Tibial nerve (tissue), 4 donors: ENCODE results near the gene FOXF2. TPM values are rescaled to one million over a fixed set of nuclear protein-coding genes. Genes with fewer than 3 reads are reported as not detected.

Experiments
- DNase-seq, 2 donors: peaks; one replicate each; pipeline ENCODE4 v3.0.0-alpha.2; 2019; ENCODE audit warnings: low spot score in 2 of 2
- H3K27ac ChIP-seq, 4 donors: fragments of 200-600 bp; sonication (generic) in 3 of 4; one replicate each; pipeline ENCODE4 v1.5.1; 2017 to 2019; ENCODE audit warnings: mild to moderate bottlenecking in 1 of 4
- H3K27me3 ChIP-seq, 2 donors: fragments of 200-600 bp; sonication (generic) in 1 of 2; one replicate each; pipeline versions ENCODE4 v1.5.1 to v1.6.0; 2017 to 2019
- H3K36me3 ChIP-seq, 3 donors: fragments of 200-600 bp; sonication (generic); one replicate each; pipeline ENCODE4 v1.5.1; 2018 to 2019
- H3K4me1 ChIP-seq, 4 donors: fragments of 200-600 bp; sonication (generic) in 3 of 4; one replicate each; pipeline ENCODE4 v1.5.1; 2017 to 2019
- H3K4me3 ChIP-seq, 4 donors: fragments of 200-600 bp; sonication (generic) in 3 of 4; one replicate each; pipeline ENCODE4 v1.5.1; 2017 to 2019; ENCODE audit warnings: mild to moderate bottlenecking in 1 of 4, moderate library complexity in 1 of 4
- H3K9me3 ChIP-seq, 4 donors: fragments of 200-600 bp; sonication (generic) in 3 of 4; one replicate each; pipeline ENCODE4 v1.5.1; 2017 to 2019
- EP300 ChIP-seq, 2 donors: sonication (generic); formaldehyde crosslinking; IDR thresholded peaks; one replicate each; pipeline ENCODE4 v1.6.1; 2017; ENCODE audit warnings: antibody characterized with exemption in 2 of 2, mild to moderate bottlenecking in 1 of 2
- POLR2A ChIP-seq, 2 donors: fragments of 450-650 bp; IDR thresholded peaks; one replicate each; pipeline ENCODE4 v1.6.1; 2017; ENCODE audit warnings: antibody characterized with exemption in 2 of 2, mild to moderate bottlenecking in 2 of 2, moderate library complexity in 2 of 2
- WGBS, 2 donors: methylation state at CpG; one replicate each; pipeline ENCODE4 v1.1.5; 2018; 5-methylcytosine and 5-hydroxymethylcytosine counted together
- total RNA-seq, 4 donors: library from RNA; depleted of rRNA; stranded (reverse); fragments of >200 nt; gene quantifications; one replicate each; pipeline ENCODE4 v1.1.0, GENCODE V29; 2016
- TF ChIP-seq, protein P1 (sequence below), 5 experiments: fragments of 200-600 bp in 3 of 5; fragments of 450-650 bp in 2 of 5; sonication (generic) in 3 of 5; IDR thresholded peaks; one replicate each; pipeline ENCODE4 v1.5.1; 2016 to 2019; ENCODE audit warnings: antibody characterized with exemption in 5 of 5, mild to moderate bottlenecking in 3 of 5, moderate library complexity in 2 of 5

FOXF2 gene
- total RNA-seq, 4 donors from 2014 or later = 0.21 to 2.4 (median 0.71) TPM

GRCh38 chr6:1396952-1397868 is 7.8 kb downstream of the FOXF2 start:
- Histone ChIP-seq H3K4me1 (peaks cover 0 to 23% (median 5%) of the 10 kb centered on the region in 4 donors), H3K4me3 (no peak overlapping the region), H3K27ac (no peak overlapping the region), H3K36me3 (no peaks in the 10 kb centered on the region), H3K27me3 (peaks cover 0 to 81% of the 10 kb centered on the region in 2 donors), H3K9me3 (no peaks in the 10 kb centered on the region)
- DNase-seq = peak; percentile 48 to 66
- WGBS, 2 donors = 30 to 31% methylated on average over 28 of the region's 28 CpGs
- TF ChIP-seq EP300 (IDR thresholded peaks at IDR 0.05) (no peak), POLR2A (IDR thresholded peaks at IDR 0.05) (no peak)
- TF ChIP-seq, protein P1, sequence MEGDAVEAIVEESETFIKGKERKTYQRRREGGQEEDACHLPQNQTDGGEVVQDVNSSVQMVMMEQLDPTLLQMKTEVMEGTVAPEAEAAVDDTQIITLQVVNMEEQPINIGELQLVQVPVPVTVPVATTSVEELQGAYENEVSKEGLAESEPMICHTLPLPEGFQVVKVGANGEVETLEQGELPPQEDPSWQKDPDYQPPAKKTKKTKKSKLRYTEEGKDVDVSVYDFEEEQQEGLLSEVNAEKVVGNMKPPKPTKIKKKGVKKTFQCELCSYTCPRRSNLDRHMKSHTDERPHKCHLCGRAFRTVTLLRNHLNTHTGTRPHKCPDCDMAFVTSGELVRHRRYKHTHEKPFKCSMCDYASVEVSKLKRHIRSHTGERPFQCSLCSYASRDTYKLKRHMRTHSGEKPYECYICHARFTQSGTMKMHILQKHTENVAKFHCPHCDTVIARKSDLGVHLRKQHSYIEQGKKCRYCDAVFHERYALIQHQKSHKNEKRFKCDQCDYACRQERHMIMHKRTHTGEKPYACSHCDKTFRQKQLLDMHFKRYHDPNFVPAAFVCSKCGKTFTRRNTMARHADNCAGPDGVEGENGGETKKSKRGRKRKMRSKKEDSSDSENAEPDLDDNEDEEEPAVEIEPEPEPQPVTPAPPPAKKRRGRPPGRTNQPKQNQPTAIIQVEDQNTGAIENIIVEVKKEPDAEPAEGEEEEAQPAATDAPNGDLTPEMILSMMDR (IDR thresholded peaks at IDR 0.05) = peak; percentile 69 to 94 (median 88)

- no peak overlapping the region for H3K4me3 ChIP-seq
- H3K27ac ChIP-seq = no peak overlapping the region
- H3K36me3 ChIP-seq = no peaks in the 10 kb centered on the region
- 40 to 48% methylated on average over 3 of the region's 3 CpGs for WGBS, 2 donors
- H3K9me3 ChIP-seq = no peaks in the 10 kb centered on the region
- no peak for DNase-seq
- H3K27me3 ChIP-seq = peaks cover 0 to 61% of the 10 kb centered on the region in 2 donors
- TF ChIP-seq EP300 (IDR thresholded peaks at IDR 0.05) = no peak
- TF ChIP-seq, protein P1 (IDR thresholded peaks at IDR 0.05) = no peak
- no peak for TF ChIP-seq POLR2A (IDR thresholded peaks at IDR 0.05)
- H3K4me1 ChIP-seq = peaks cover 0 to 4% (median 0%) of the 10 kb centered on the region in 4 donors
Observed at GRCh38 chr6:1399085-1399780, 9.9 kb downstream of the FOXF2 start.

DNA sequence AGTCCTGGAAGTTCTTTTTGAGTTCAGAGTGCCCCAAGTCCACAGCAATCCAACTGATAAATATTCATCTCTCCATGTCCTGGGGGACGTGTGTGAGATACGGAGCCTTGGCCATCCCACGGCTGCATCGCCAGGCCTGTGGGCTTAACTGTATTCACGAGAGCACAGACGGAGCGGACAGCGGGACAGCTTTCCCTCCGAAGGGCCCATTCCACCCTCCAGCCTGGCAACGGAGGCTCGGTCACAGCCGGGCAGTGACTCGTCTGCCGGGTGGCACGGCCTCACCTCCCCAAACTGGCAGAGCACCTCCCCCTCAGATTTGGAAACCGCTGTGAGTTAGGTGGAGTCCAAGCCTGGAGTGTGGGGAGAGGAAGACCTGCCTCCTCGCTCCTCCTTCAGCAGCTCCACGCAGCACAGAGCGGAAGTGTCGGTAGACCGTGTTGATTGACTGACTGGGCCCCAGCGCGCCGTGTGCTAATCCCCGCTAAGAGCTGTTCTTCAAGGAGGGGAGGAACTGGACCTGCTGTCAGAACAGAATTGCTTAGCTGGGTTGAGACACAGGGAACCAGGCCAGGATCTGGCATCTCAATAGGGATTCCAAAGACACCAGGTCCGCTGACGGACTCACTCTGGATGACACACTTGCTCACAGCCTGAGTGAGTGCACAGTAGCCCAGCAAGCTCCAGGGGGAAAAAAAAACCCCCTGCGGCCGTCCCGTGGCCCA is 10.9 kb downstream of the FOXF2 start:
- WGBS, 2 donors = 85 to 88% methylated on average over 30 of the region's 30 CpGs
- Histone ChIP-seq H3K27me3 (peaks cover 0 to 50% of the 10 kb centered on the region in 2 donors), H3K27ac (no peak overlapping the region), H3K4me1 (no peaks in the 10 kb centered on the region), H3K4me3 (no peak overlapping the region), H3K9me3 (peaks cover 0 to 6% (median 0%) of the 10 kb centered on the region in 4 donors), H3K36me3 (no peaks in the 10 kb centered on the region)
- no peak for DNase-seq
- TF ChIP-seq POLR2A (IDR thresholded peaks at IDR 0.05) = no peak
- TF ChIP-seq, protein P1 (IDR thresholded peaks at IDR 0.05) = no peak
- no peak for TF ChIP-seq EP300 (IDR thresholded peaks at IDR 0.05)

- WGBS, 2 donors = 72 to 100% methylated on average over 1 to 16 of the region's 16 CpGs
- no peak overlapping the region for H3K4me3 ChIP-seq
- peaks cover 0 to 8% (median 0%) of the 10 kb centered on the region in 4 donors for H3K4me1 ChIP-seq
- H3K36me3 ChIP-seq = no peaks in the 10 kb centered on the region
- no peak for DNase-seq
- peaks cover 0 to 6% (median 0%) of the 10 kb centered on the region in 4 donors for H3K9me3 ChIP-seq
- peaks cover 0 to 32% of the 10 kb centered on the region in 2 donors for H3K27me3 ChIP-seq
- TF ChIP-seq, protein P1 (IDR thresholded peaks at IDR 0.05) = no peak
- TF ChIP-seq EP300 (IDR thresholded peaks at IDR 0.05) (no peak), POLR2A (IDR thresholded peaks at IDR 0.05) (no peak)
- H3K27ac ChIP-seq = no peak overlapping the region
Observed at GRCh38 chr6:1402369-1402768, 13.0 kb downstream of the FOXF2 start.
